ENCODE results near the gene TMOD2. TPM values are rescaled to one million over a fixed set of nuclear protein-coding genes. Genes with fewer than 3 reads are reported as not detected.

The TMOD2 gene
- total RNA-seq, 1 experiment from 2014 or later = 1.3 TPM

- H3K36me3 ChIP-seq = 0 out of 2 replicates have a peak, but pooled peaks cover 2% of the 10 kb centered on the region
- H3K4me3 ChIP-seq = no peak overlapping the region
- no peak for DNase-seq
- no peaks in the 10 kb centered on the region for H3K9me3 ChIP-seq
- no peaks in the 10 kb centered on the region for H3K27me3 ChIP-seq
Observed at GRCh38 chr15:51849860-51850259, 98.5 kb downstream of the TMOD2 start.

GRCh38 chr15:51853998-51854397 lies 102.6 kb downstream of the TMOD2 start:
- DNase-seq = no peak
- Histone ChIP-seq H3K27me3 (no peaks in the 10 kb centered on the region), H3K9me3 (no peaks in the 10 kb centered on the region), H3K4me3 (no peak overlapping the region), H3K36me3 (peaks cover under 1% of the 10 kb centered on the region; the same call in 1 of the 2 replicates)

DNA sequence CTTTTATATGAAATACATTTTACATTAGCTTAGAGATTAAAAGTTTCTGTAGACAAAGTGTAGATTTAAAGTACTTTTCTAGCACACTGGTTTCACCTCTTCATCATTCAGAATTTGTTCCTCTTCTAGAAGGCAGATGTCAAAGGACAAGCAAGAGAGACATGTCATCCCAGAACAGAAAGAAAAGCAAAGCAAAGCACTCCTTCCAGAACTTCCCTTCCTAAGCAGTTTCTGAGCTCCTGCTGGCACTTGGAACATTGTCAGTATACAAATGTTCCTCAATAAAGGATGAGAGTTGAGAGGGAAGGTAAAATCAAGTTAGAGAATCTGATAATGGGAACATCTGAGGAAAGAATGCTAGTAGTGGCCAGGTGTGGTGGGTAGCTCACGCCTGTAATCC lies 104.2 kb downstream of the TMOD2 start:
- Histone ChIP-seq H3K9me3 (no peaks in the 10 kb centered on the region), H3K36me3 (peaks cover 11% of the 10 kb centered on the region; the same call in 1 of the 2 replicates)

DNA sequence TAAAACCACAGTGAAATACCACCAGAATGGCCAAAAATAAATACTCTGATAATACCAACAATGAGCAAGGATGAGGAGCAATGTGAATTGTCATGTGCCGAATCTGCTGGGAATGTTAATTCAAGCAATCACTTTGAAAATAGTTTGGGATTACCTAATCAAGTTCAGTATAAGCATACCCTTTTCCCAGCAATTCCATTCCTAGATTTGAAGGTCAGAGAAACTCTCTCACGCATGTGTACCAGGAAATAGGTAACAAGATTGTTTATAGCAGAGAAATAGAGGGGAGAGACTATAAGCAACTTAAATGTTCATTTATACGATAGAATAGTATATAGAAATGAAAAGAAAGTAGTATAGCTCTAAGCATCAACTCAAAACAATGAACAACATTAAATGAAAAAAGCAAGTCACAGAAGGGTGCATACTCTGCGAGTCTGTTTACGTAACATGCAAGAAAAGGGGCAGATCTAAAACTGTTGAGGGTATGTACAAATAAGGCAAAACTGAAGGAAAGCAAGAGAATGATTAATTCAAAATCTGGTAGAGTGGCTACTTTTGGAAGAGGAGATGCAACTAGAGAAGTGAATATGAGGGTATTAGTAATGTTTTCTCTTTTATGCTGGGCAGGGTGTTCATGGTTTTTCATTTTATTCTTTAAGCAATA lies 105.5 kb downstream of the TMOD2 start:
- Histone ChIP-seq H3K9me3 (no peaks in the 10 kb centered on the region), H3K27me3 (no peaks in the 10 kb centered on the region), H3K36me3 (peaks cover 11% of the 10 kb centered on the region; the same call in 1 of the 2 replicates), H3K4me3 (no peak overlapping the region)
- no peak for DNase-seq

More for the DNA sequence above, 104.2 kb downstream of the TMOD2 start:
- H3K4me3 ChIP-seq = no peak overlapping the region
- no peak for DNase-seq
- H3K27me3 ChIP-seq = no peaks in the 10 kb centered on the region

GRCh38 chr15:51861557-51862359 lies 110.4 kb downstream of the TMOD2 start:
- Histone ChIP-seq H3K9me3 (no peaks in the 10 kb centered on the region), H3K27me3 (no peaks in the 10 kb centered on the region), H3K4me3 (no peak overlapping the region), H3K36me3 (peaks cover 45% of the 10 kb centered on the region)
- DNase-seq = no peak

- Histone ChIP-seq H3K4me3 (no peak overlapping the region), H3K9me3 (no peaks in the 10 kb centered on the region), H3K36me3 (peaks cover 49% of the 10 kb centered on the region), H3K27me3 (no peaks in the 10 kb centered on the region)
- DNase-seq = no peak
Observed at GRCh38 chr15:51863131-51863530, 111.7 kb downstream of the TMOD2 start.

DNA sequence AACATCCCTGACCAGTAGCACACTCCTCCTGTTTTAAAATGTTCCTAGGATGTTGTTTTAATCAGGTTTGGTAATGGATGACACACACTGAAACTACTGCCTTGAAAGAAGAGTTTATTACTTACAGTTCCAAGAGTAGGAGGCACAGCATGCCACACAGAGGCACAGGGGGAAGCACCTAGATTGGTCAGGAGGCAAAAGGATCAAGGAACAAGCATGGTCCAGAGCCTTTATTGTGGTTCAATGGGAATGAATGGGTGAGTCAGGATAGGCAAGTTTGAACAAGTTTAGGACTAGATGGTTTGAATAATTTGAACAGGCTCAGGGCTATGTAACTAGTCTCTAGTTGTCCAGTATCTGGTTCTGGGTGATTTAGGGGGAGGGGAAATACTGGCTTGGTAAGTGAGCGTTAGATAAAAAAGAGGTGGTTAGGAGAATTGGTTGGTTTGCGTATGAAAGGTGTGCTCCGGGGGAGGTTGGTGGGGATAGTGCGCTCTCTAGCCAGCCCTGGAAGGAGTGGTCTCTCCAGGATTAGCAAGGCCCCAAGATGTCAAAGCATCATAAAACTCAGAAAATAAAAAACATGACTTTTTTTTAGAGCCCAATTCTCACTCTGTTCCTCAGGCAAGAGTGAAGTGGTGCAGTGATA lies 113.1 kb downstream of the TMOD2 start:
- H3K4me3 ChIP-seq = no peak overlapping the region
- no peaks in the 10 kb centered on the region for H3K27me3 ChIP-seq
- peaks cover 46% of the 10 kb centered on the region for H3K36me3 ChIP-seq
- no peaks in the 10 kb centered on the region for H3K9me3 ChIP-seq
- DNase-seq = peak; percentile 51

- peaks cover 45% of the 10 kb centered on the region for H3K36me3 ChIP-seq
- no peaks in the 10 kb centered on the region for H3K27me3 ChIP-seq
- DNase-seq = no peak
- H3K9me3 ChIP-seq = no peaks in the 10 kb centered on the region
- H3K4me3 ChIP-seq = no peak overlapping the region
Observed at GRCh38 chr15:51865317-51865716, 113.9 kb downstream of the TMOD2 start.

Other genes with a start within 250 kb of the TMOD2 start
- 6.6 and 16.2 TPM in 2 replicates for gene DMXL2, start 128.8 kb upstream of the TMOD2 start, total RNA-seq (2014; rRNA removed; shearing (Covaris generic); ENCODE audit: low replicate concordance)
- not detected in 2 replicates for gene SCG3, start 70.1 kb upstream of the TMOD2 start, total RNA-seq (2014; rRNA removed; shearing (Covaris generic); ENCODE audit: low replicate concordance)
- 23.3 and 25.2 TPM in 2 replicates for gene LYSMD2, start 13.9 kb upstream of the TMOD2 start, total RNA-seq (2014; rRNA removed; shearing (Covaris generic); ENCODE audit: low replicate concordance)
- gene TMOD3, start 78.1 kb downstream of the TMOD2 start, total RNA-seq (2014; rRNA removed; shearing (Covaris generic); ENCODE audit: low replicate concordance) = 37.8 and 40.6 TPM in 2 replicates
- 30.5 and 42.9 TPM in 2 replicates for gene LEO1, start 220.2 kb downstream of the TMOD2 start, total RNA-seq (2014; rRNA removed; shearing (Covaris generic); ENCODE audit: low replicate concordance)